ENCODE measurements around the gene COL6A3. TPM values are rescaled to one million over a fixed set of nuclear protein-coding genes. Genes with fewer than 3 reads are reported as not detected.

The COL6A3 gene
- total RNA-seq, 1 experiment from 2014 or later, result 0.57 TPM

DNA sequence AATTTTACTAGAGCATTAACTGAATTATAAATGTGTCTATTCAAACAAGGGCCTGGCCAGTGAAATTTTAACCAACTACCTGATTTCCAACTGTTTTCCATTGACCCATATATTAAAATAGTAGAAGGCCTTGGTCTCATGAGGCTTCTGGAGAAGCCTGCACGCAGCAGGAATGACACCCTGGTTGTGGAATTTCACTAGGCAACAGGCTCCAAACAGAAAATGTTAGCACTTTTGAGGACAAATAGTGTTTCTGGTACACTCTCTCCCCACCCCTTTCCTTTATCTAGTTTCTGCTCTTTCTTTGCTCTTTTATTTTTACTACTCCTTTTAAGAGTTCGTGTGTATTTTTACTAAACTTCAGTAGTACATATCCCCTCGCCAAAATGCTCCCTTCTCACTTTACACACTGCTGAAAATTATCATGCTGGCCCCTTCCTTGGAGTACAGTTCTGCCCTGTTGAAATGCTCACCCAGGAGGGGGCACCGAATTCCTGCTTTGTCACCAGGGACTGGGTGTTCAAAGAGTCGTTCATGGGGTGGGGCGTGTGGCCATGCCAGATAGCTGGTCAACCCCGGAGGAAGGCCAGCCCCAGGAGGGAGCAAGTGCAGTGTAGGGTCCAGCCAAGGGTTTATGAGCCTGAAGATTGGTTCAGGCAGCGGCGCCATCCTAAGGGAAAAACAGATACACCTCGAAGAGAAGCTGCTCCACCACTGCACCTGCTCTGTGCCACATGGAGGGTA, 22.1 kb upstream of the COL6A3 start:
- TF ChIP-seq EZH2 (IDR thresholded peaks at IDR 0.05; ENCODE audit: low read depth), result no peak
- TF ChIP-seq, protein P1, sequence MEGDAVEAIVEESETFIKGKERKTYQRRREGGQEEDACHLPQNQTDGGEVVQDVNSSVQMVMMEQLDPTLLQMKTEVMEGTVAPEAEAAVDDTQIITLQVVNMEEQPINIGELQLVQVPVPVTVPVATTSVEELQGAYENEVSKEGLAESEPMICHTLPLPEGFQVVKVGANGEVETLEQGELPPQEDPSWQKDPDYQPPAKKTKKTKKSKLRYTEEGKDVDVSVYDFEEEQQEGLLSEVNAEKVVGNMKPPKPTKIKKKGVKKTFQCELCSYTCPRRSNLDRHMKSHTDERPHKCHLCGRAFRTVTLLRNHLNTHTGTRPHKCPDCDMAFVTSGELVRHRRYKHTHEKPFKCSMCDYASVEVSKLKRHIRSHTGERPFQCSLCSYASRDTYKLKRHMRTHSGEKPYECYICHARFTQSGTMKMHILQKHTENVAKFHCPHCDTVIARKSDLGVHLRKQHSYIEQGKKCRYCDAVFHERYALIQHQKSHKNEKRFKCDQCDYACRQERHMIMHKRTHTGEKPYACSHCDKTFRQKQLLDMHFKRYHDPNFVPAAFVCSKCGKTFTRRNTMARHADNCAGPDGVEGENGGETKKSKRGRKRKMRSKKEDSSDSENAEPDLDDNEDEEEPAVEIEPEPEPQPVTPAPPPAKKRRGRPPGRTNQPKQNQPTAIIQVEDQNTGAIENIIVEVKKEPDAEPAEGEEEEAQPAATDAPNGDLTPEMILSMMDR (conservative IDR thresholded peaks at IDR 0.05), result no peak
- POLR2A ChIA-PET (ENCODE audit: unreplicated experiment), result interaction anchor here (0.6 kb wide), 1 partner anchor 38 kb away, joined by 3 read pairs; no protein-coding TSS in a partner anchor
- intact Hi-C loops (cut with micrococcal nuclease; ENCODE audit: unreplicated experiment), result no loop called here
- Histone ChIP-seq H3K79me2 (ENCODE audit: low read depth) (no peaks in the 10 kb centered on the region), H3K4me2 (no peak overlapping the region), H3K4me1 (replicated peaks; ENCODE audit: insufficient read depth) (peaks cover 47% of the 10 kb centered on the region), H3K9me2 (ENCODE audit: insufficient read depth) (no peaks in the 10 kb centered on the region), H4K20me1 (ENCODE audit: insufficient read depth) (no peaks in the 10 kb centered on the region), H3F3A (ENCODE audit: insufficient read depth, low read depth) (peaks cover 26% of the 10 kb centered on the region), H3K27ac (no peak overlapping the region), H3K9me3 (ENCODE audit: insufficient read depth, low read depth) (no peaks in the 10 kb centered on the region), H3K36me3 (ENCODE audit: low read depth) (no peaks in the 10 kb centered on the region), H3K27me3 (ENCODE audit: insufficient read depth, low read depth) (no peaks in the 10 kb centered on the region), H2AFZ (no peak overlapping the region), H3K4me3 (no peak overlapping the region)
- no TSS peak for BruUV-seq (replicated peaks)
- DNase-seq, result no peak
- CTCF ChIA-PET, result interaction anchor here (0.6 to 0.7 kb wide), 2 partner anchors 47 to 213 kb away, joined by 3 to 4 read pairs; no protein-coding TSS in a partner anchor

DNA sequence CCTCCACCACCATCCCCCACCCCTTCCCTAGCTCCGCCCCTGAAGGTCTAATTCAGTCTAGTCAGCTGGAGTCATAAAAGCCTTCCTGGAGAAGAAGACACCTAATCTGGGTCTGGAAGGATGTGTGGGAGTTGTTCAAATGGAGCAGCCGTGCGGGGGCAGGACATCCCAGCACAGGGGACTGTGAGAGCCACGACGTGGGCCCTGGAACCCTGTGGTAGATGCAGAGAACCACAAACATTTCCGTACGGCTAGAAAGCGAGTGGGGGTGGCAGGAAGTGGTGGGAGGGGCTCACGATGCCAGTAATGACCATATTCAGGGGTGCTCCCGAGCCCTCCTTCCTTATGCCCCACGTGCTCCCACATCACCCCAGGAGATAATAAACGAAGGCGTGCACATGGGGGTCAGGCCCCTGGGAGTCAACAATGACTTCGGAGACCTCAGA, 20.9 kb upstream of the COL6A3 start:
- no peaks in the 10 kb centered on the region for H3K27me3 ChIP-seq (ENCODE audit: insufficient read depth, low read depth)
- H3K79me2 ChIP-seq (ENCODE audit: low read depth), result no peaks in the 10 kb centered on the region
- H3K36me3 ChIP-seq (ENCODE audit: low read depth), result no peaks in the 10 kb centered on the region
- no peak for DNase-seq
- intact Hi-C loops (cut with micrococcal nuclease; ENCODE audit: unreplicated experiment), result no loop called here
- TF ChIP-seq EZH2 (IDR thresholded peaks at IDR 0.05; ENCODE audit: low read depth), result no peak
- TF ChIP-seq, protein P1 (conservative IDR thresholded peaks at IDR 0.05), result no peak
- H3F3A ChIP-seq (ENCODE audit: insufficient read depth, low read depth), result peaks cover 27% of the 10 kb centered on the region
- H3K4me3 ChIP-seq, result no peak overlapping the region
- H3K4me1 ChIP-seq (replicated peaks; ENCODE audit: insufficient read depth), result peaks cover 47% of the 10 kb centered on the region
- H3K9me3 ChIP-seq (ENCODE audit: insufficient read depth, low read depth), result 0 out of 2 replicates have a peak, but pooled peaks cover 4% of the 10 kb centered on the region
- POLR2A ChIA-PET (ENCODE audit: unreplicated experiment), result interaction anchor here (0.6 kb wide), 2 partner anchors 67 to 136 kb away, joined by 3 read pairs; no protein-coding TSS in a partner anchor
- CTCF ChIA-PET, result interaction anchor here (1.2 kb wide), 1 partner anchor 31 kb away, joined by 3 read pairs; no protein-coding TSS in a partner anchor
- H3K4me2 ChIP-seq, result no peak overlapping the region
- no peak overlapping the region for H3K27ac ChIP-seq
- no peak overlapping the region for H2AFZ ChIP-seq
- H3K9me2 ChIP-seq (ENCODE audit: insufficient read depth), result no peaks in the 10 kb centered on the region
- no TSS peak for BruUV-seq (replicated peaks)
- no peaks in the 10 kb centered on the region for H4K20me1 ChIP-seq (ENCODE audit: insufficient read depth)

DNA sequence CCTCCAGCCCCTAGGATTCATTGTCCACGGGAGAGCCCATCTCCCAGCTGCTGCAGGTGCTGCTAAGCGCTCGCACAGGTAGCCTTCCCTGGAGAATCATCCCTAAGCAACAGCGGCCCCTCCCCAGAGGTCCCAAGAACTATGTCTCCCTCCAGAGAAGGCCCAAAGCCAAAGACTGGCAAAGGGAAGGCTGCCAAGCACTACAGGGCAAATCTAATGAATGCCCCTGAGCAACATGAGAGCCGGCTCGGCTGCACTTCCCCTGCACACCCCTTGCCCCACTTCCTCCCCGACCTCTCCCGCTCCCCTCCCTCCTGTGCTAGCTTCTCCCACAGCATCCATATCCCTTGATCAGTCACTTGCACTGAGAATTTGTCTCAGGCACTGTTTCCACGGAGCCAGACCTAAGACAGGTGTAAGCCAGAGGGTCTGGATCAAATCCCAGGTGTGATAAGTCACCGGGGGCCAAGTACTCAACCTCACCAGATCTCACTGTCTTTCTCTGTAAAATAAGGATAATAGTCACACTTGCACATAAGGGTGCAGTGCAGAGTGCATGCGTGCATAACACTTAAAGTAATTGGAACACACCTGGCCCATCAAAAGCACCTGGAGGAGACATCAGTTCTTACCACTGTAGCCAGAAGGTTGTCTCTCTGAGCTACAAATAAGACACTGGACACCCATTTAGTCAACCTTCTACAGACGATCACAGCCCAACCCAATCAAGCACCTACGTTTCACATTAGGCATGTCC, 20.1 kb upstream of the COL6A3 start:
- Histone ChIP-seq H3K36me3 (ENCODE audit: low read depth) (no peaks in the 10 kb centered on the region), H3K79me2 (ENCODE audit: low read depth) (no peaks in the 10 kb centered on the region), H3K4me2 (no peak overlapping the region), H2AFZ (no peak overlapping the region), H3K4me1 (replicated peaks; ENCODE audit: insufficient read depth) (peaks cover 47% of the 10 kb centered on the region), H3K9me3 (ENCODE audit: insufficient read depth, low read depth) (0 out of 2 replicates have a peak, but pooled peaks cover 4% of the 10 kb centered on the region), H3K9me2 (ENCODE audit: insufficient read depth) (no peaks in the 10 kb centered on the region), H4K20me1 (ENCODE audit: insufficient read depth) (no peaks in the 10 kb centered on the region), H3K4me3 (no peak overlapping the region), H3K27ac (peak overlapping the region; percentile 47; the same call in 1 of the 2 replicates), H3K27me3 (ENCODE audit: insufficient read depth, low read depth) (no peaks in the 10 kb centered on the region), H3F3A (ENCODE audit: insufficient read depth, low read depth) (peaks cover 27% of the 10 kb centered on the region)
- ChIA-PET POLR2A (ENCODE audit: unreplicated experiment) (interaction anchor here (0.6 kb wide), 2 partner anchors 68 to 135 kb away, joined by 3 read pairs; no protein-coding TSS in a partner anchor), CTCF (interaction anchor here (1.2 kb wide), 1 partner anchor 31 kb away, joined by 3 read pairs; no protein-coding TSS in a partner anchor)
- BruUV-seq (replicated peaks), result no TSS peak
- TF ChIP-seq, protein P1 (conservative IDR thresholded peaks at IDR 0.05), result no peak
- no peak for TF ChIP-seq EZH2 (IDR thresholded peaks at IDR 0.05; ENCODE audit: low read depth)
- no peak for DNase-seq
- intact Hi-C loops (cut with micrococcal nuclease; ENCODE audit: unreplicated experiment), result loop anchor here (2.0 kb wide), 1 partner anchor 31 kb away; no protein-coding TSS in a partner anchor

Data from PC-9 (cell line).